ENCODE measurements around the gene ANXA6.
"Not testable (repeated sequence)": the region's sequence is repeated elsewhere in the genome, so short reads cannot be mapped to it uniquely, and the experiment has no call there.

ANXA6 gene

GRCh38 chr5:151179489-151179840, 21.9 kb upstream of the ANXA6 start:
- no peak for DNase-seq

- no peak for DNase-seq
Observed at GRCh38 chr5:151178777-151179488, 21.4 kb upstream of the ANXA6 start.

GRCh38 chr5:151178372-151178771, 20.8 kb upstream of the ANXA6 start:
- no peak for DNase-seq

GRCh38 chr5:151176268-151176667, 18.7 kb upstream of the ANXA6 start:
- not testable (repeated sequence) for DNase-seq

- DNase-seq = peak; percentile 63
Observed at GRCh38 chr5:151174612-151175101, 17.1 kb upstream of the ANXA6 start.

- no peak for DNase-seq
Observed at GRCh38 chr5:151173711-151174611, 16.4 kb upstream of the ANXA6 start.

GRCh38 chr5:151171529-151171928, 13.9 kb upstream of the ANXA6 start:
- no peak for DNase-seq

- DNase-seq = no peak
Observed at GRCh38 chr5:151168602-151169344, 11.2 kb upstream of the ANXA6 start.

- DNase-seq = no peak
Observed at GRCh38 chr5:151167022-151167421, 9.4 kb upstream of the ANXA6 start.

GRCh38 chr5:151164687-151165392, 7.3 kb upstream of the ANXA6 start:
- peak; percentile 42 for DNase-seq

- DNase-seq = no peak
Observed at GRCh38 chr5:151162776-151163175, 5.2 kb upstream of the ANXA6 start.

GRCh38 chr5:151159649-151160373, 2.2 kb upstream of the ANXA6 start:
- no peak for DNase-seq

- no peak for DNase-seq
Observed at GRCh38 chr5:151158287-151158661, 695 bp upstream of the ANXA6 start.

GRCh38 chr5:151156507-151157420, 815 bp downstream of the ANXA6 start:
- DNase-seq = peak; percentile 3

- DNase-seq = no peak
Observed at GRCh38 chr5:151155775-151156506, 1.6 kb downstream of the ANXA6 start.

GRCh38 chr5:151154931-151155774, 2.4 kb downstream of the ANXA6 start:
- no peak for DNase-seq

GRCh38 chr5:151153766-151154272, 3.8 kb downstream of the ANXA6 start:
- DNase-seq = no peak

- DNase-seq = no peak
Observed at GRCh38 chr5:151153300-151153699, 4.3 kb downstream of the ANXA6 start.

GRCh38 chr5:151151793-151152192, 5.8 kb downstream of the ANXA6 start:
- no peak for DNase-seq
